Mammary epithelial cell (primary cell): Measurements from ENCODE around the gene GOLGA6L10.
"Not testable (repeated sequence)": the region's sequence is repeated elsewhere in the genome, so short reads cannot be mapped to it uniquely, and the experiment has no call there.

ENCODE experiments used
- CTCF ChIP-seq, 2 donors: IDR thresholded peaks in 1 of 2; conservative IDR thresholded peaks in 1 of 2; 2 replicates each; pipeline ENCODE4 v1.5.1; 2011 to 2012; ENCODE audit warnings: inconsistent platforms in 2 of 2, low read length in 2 of 2, mild to moderate bottlenecking in 2 of 2, control low read depth in 1 of 2, low read depth in 1 of 2; ENCODE audit not compliant: insufficient read depth in 1 of 2; ENCODE audit errors: extremely low read depth in 1 of 2
- EZH2 ChIP-seq: IDR thresholded peaks from 2 replicates; pipeline ENCODE4 v1.6.1; 2012; ENCODE audit warnings: low read length, inconsistent platforms, borderline replicate concordance

GRCh38 chr15:82392077-82392476, 42.8 kb upstream of the GOLGA6L10 start:
- not testable (repeated sequence) for TF ChIP-seq EZH2; CTCF (conservative IDR thresholded peaks at IDR 0.05 in 1 of 2, IDR thresholded peaks at IDR 0.05 in 1 of 2; ENCODE audit: extremely low read depth in 1 of 2, insufficient read depth in 1 of 2, low read depth in 1 of 2, low read length in 2 of 2)
